PC-3 (cell line): ENCODE results near the gene SLCO2A1. TPM values are rescaled to one million over a fixed set of nuclear protein-coding genes. Genes with fewer than 3 reads are reported as not detected.

ENCODE experiments used
- ATAC-seq: fragments of 200-7000 bp; cut with Tn5 transposase; 2 replicates; pipeline ENCODE4 v1.9.1; 2020; ENCODE audit warnings: mild to moderate bottlenecking, moderate library complexity
- BruUV-seq: library from RNA; stranded (reverse); fragments of 400-500 nt; replicated peaks from 2 replicates; lab custom pipeline; 2021; lab: Mats Ljungman, UMichigan
- CTCF ChIA-PET: fragments of 300-600 bp; sonication (Branson Sonifier 250); formaldehyde crosslinking; loops from one replicate; lab custom pipeline; 2022; ENCODE audit warnings: antibody characterized with exemption; lab: Charles Lee
- POLR2A ChIA-PET: fragments of 300-600 bp; sonication (Branson Sonifier 250); formaldehyde crosslinking; loops from one replicate; lab custom pipeline; 2022; ENCODE audit warnings: antibody characterized with exemption; ENCODE audit not compliant: unreplicated experiment; lab: Charles Lee
- DNase-seq: peaks from one replicate; pipeline ENCODE4 v3.0.0-alpha.2; 2015
- H2AFZ ChIP-seq: fragments of 300-600 bp; sonication (generic); 2 replicates; pipeline ENCODE4 v1.6.0; 2016; ENCODE audit warnings: antibody characterized with exemption, low read length
- H3F3A ChIP-seq: fragments of 300-600 bp; sonication (generic); one replicate; pipeline ENCODE4 v1.6.0; 2017; ENCODE audit warnings: antibody characterized with exemption, low read length, control low read depth, mild to moderate bottlenecking; ENCODE audit not compliant: unreplicated experiment
- H3K27ac ChIP-seq: fragments of 300-600 bp; sonication (generic); 2 replicates; pipeline ENCODE4 v1.5.1; 2016; ENCODE audit warnings: mild to moderate bottlenecking, low read length
- H3K27me3 ChIP-seq: fragments of 300-600 bp; sonication (generic); 2 replicates; pipeline ENCODE4 v1.6.1; 2016; ENCODE audit warnings: low read length, mixed read lengths
- H3K36me3 ChIP-seq: fragments of 300-600 bp; sonication (generic); 2 replicates; pipeline ENCODE4 v1.6.1; 2016; ENCODE audit warnings: low read depth, mixed run types, low read length, mixed read lengths
- H3K4me1 ChIP-seq: fragments of 300-600 bp; sonication (generic); 2 replicates; pipeline ENCODE4 v1.5.1; 2016; ENCODE audit warnings: low read length; ENCODE audit not compliant: insufficient read depth
- H3K4me2 ChIP-seq: fragments of 300-600 bp; sonication (generic); 2 replicates; pipeline ENCODE4 v1.6.0; 2016; ENCODE audit warnings: low read length
- H3K4me3 ChIP-seq: fragments of 300-600 bp; sonication (generic); 2 replicates; pipeline ENCODE4 v1.5.1; 2016; ENCODE audit warnings: mild to moderate bottlenecking, low read length, mixed read lengths
- H3K79me2 ChIP-seq: fragments of 300-600 bp; sonication (generic); 2 replicates; pipeline ENCODE4 v1.6.1; 2017; ENCODE audit warnings: low read length, mixed read lengths
- H3K9ac ChIP-seq: fragments of 300-600 bp; sonication (generic); 2 replicates; pipeline ENCODE4 v1.6.0; 2016; ENCODE audit warnings: mild to moderate bottlenecking, low read length
- H3K9me2 ChIP-seq: fragments of 300-600 bp; sonication (generic); replicated peaks from 2 replicates; pipeline ENCODE4 v1.6.1; 2016; ENCODE audit warnings: mixed run types, low read length, mixed read lengths
- H3K9me3 ChIP-seq: fragments of 300-600 bp; sonication (generic); 2 replicates; pipeline ENCODE4 v1.6.1; 2016; ENCODE audit warnings: low read length, mixed read lengths
- H4K20me1 ChIP-seq: fragments of 300-600 bp; sonication (generic); 2 replicates; pipeline ENCODE4 v1.6.1; 2016; ENCODE audit warnings: low read length, mixed read lengths
- EZH2 ChIP-seq: fragments of 300-600 bp; sonication (generic); IDR thresholded peaks from one replicate; pipeline ENCODE4 v1.6.1; 2017; ENCODE audit warnings: antibody characterized with exemption, mild to moderate bottlenecking, low read length; ENCODE audit not compliant: unreplicated experiment
- EZH2phosphoT487 ChIP-seq: fragments of 300-600 bp; sonication (generic); IDR thresholded peaks from 2 replicates; pipeline ENCODE4 v1.6.1; 2018; ENCODE audit warnings: mild to moderate bottlenecking, antibody characterized with exemption, low read length, borderline replicate concordance
- intact Hi-C: fragments of 100-400 bp; cut with micrococcal nuclease; formaldehyde crosslinking; loops from 2 replicates; pipeline ENCODE4 v1.9.0; 2023
- total RNA-seq: library from RNA; depleted of rRNA; stranded (reverse); fragments of >200 nt; gene quantifications from 2 replicates; pipeline ENCODE4 v1.2.3, GENCODE V29; 2014
- TF ChIP-seq, protein P1 (sequence below): fragments of 300-600 bp; sonication (generic); conservative IDR thresholded peaks from 2 replicates; pipeline ENCODE4 v1.5.1; 2017; ENCODE audit warnings: antibody characterized with exemption, low read depth, mild to moderate bottlenecking, low read length

Gene SLCO2A1
- total RNA-seq, 1 experiment from 2014 or later: not detected

DNA sequence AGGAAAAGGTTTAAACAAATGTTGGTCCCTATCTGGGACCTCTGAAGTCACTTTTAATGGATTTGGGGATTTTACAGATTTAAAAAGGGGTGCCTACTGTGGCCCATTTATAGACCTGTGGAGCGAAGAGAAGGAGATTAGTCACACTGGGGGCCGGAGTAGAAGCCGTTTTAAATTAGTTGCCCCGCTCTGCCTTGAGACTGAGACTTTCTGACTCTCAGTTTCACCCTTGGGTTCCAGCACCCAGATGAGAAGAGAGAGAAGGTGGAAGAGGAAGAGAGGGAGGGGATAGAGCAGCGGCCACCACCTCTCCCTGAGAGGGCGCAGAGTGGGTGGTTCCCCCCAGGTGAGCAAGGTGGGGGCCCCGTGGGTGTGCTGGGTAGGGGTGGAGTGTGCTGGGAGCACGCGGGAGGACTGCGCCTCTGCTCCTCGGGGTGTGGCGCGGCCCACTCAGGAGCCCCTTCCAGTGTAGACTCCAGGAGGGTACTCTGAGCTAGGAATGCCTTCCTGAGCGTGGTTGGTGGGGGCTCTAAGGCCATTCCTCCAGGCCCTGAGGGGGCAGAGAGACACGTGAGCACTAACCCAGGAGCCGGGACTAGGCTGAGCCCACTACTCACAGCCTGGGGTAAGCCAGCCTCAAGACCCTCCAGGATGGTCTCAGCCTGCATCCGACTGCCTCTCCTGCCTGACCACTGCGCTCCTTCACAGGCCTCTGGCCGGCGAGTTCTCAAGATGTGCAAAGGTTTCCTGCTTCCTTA, 101.4 kb downstream of the SLCO2A1 start:
- BruUV-seq: no TSS peak
- Histone ChIP-seq H3K4me1 (no peaks in the 10 kb centered on the region), H4K20me1 (no peaks in the 10 kb centered on the region), H3K36me3 (no peaks in the 10 kb centered on the region), H2AFZ (0 out of 2 replicates have a peak overlapping the region, but pooled peaks have one; percentile 71), H3K9ac (no peak overlapping the region), H3K27me3 (no peaks in the 10 kb centered on the region), H3K27ac (no peak overlapping the region), H3K9me3 (no peaks in the 10 kb centered on the region), H3K9me2 (no peaks in the 10 kb centered on the region), H3K4me3 (peak overlapping the region; percentile 63; the same call in 1 of the 2 replicates), H3K4me2 (peak overlapping the region; percentile 84), H3F3A (no peaks in the 10 kb centered on the region), H3K79me2 (no peaks in the 10 kb centered on the region)
- POLR2A ChIA-PET: no interaction called here
- CTCF ChIA-PET: interaction anchor here (0.5 kb wide), 1 partner anchor 114 kb away, joined by 6 read pairs; no protein-coding TSS in a partner anchor
- no peak for DNase-seq
- ATAC-seq: no peak
- intact Hi-C loops: loop anchor here (5.0 kb wide), 1 partner anchor 266 kb away; the partner anchor contains the start of gene TOPBP1
- TF ChIP-seq EZH2phosphoT487: no peak

DNA sequence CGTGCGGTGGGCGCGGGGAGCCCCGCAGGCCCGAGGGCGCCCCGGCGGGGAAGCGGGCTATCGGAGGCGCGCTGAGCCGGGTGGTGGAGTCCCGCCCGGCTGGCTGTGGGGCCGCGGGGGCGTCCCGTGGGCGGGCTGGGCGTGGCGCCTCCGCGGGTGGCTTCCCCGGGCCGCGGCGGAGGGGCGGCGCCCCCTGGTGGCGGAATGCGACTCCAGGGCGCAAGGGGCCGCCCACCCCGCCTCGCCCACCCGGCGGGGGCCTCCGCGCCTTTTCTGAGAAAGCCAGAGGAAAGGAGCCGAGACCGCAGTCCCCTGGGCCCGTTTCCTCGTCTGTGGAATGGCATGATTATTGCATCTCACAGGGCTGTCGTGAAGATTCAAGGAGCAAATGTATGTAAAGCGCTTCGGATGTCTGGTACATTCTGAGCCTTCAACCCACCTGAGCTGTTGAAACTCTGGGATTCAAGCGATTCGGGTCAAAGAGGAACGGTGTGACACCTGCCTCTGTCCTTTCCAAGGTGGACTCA, 102.1 kb downstream of the SLCO2A1 start:
- TF ChIP-seq EZH2phosphoT487: no peak
- TF ChIP-seq, protein P1, sequence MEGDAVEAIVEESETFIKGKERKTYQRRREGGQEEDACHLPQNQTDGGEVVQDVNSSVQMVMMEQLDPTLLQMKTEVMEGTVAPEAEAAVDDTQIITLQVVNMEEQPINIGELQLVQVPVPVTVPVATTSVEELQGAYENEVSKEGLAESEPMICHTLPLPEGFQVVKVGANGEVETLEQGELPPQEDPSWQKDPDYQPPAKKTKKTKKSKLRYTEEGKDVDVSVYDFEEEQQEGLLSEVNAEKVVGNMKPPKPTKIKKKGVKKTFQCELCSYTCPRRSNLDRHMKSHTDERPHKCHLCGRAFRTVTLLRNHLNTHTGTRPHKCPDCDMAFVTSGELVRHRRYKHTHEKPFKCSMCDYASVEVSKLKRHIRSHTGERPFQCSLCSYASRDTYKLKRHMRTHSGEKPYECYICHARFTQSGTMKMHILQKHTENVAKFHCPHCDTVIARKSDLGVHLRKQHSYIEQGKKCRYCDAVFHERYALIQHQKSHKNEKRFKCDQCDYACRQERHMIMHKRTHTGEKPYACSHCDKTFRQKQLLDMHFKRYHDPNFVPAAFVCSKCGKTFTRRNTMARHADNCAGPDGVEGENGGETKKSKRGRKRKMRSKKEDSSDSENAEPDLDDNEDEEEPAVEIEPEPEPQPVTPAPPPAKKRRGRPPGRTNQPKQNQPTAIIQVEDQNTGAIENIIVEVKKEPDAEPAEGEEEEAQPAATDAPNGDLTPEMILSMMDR: peak; percentile 57; the same call in 1 of the 2 replicates
- Histone ChIP-seq H2AFZ (peak overlapping the region; percentile 85), H3K4me3 (peak overlapping the region; percentile 63), H3F3A (no peaks in the 10 kb centered on the region), H3K9ac (0 out of 2 replicates have a peak overlapping the region, but pooled peaks have one; percentile 31), H3K9me2 (no peaks in the 10 kb centered on the region), H3K27me3 (no peaks in the 10 kb centered on the region), H3K9me3 (no peaks in the 10 kb centered on the region), H3K4me2 (peak overlapping the region; percentile 84), H3K27ac (no peak overlapping the region), H3K79me2 (no peaks in the 10 kb centered on the region), H3K4me1 (no peaks in the 10 kb centered on the region), H3K36me3 (no peaks in the 10 kb centered on the region), H4K20me1 (no peaks in the 10 kb centered on the region)
- intact Hi-C loops: loop anchor here (1.0 to 5.0 kb wide), 3 partner anchors 108 to 483 kb away; partner anchors contain the start of gene TOPBP1
- no TSS peak for BruUV-seq
- POLR2A ChIA-PET: no interaction called here
- CTCF ChIA-PET: no interaction called here
- ATAC-seq (peak; percentile 69), DNase-seq (peak; percentile 19)

DNA sequence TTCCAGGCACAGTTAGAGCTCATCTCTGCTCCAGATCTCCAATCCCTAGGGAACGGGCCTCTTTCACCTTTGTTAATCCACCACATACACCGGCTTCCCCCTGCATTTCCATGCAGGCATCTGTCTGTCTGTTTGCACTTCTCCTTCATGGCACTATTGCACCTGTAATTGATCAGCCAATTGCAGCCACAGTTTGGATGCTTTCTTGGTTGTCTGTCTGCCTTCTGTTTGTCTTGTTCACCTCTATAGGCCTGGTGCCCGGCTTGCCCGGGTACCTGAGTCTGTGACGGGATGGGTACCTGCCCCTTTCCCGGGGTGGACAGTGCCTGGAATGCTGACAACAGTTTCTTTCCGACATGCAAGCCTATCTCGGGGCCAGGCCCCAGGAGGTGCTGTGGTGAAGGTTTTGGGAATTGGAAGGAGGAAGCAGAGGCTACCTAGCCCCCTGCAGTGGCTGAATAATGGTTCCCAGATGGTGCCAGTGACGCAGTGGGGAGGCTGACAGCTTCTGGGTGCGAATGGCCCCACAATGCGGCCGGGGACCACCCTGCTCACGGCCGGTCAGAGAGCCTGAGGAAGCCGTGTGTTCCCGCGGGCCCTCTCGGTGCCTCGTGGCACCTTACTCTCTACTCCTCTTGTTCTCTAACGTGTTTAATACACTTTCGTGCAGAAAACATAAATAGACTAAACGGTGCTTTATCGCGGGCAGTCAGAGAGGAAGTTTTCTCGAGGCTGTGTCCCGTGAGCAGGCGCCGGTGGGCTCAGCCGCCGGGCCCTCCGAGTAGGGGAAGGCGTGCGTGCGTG, 102.8 kb downstream of the SLCO2A1 start:
- H4K20me1 ChIP-seq: no peaks in the 10 kb centered on the region
- H3K4me2 ChIP-seq: peak overlapping the region; percentile 84
- intact Hi-C loops: loop anchor here (1.0 to 5.0 kb wide), 3 partner anchors 108 to 483 kb away; partner anchors contain the start of gene TOPBP1
- no TSS peak for BruUV-seq
- H3F3A ChIP-seq: no peaks in the 10 kb centered on the region
- no peaks in the 10 kb centered on the region for H3K9me2 ChIP-seq
- no peaks in the 10 kb centered on the region for H3K79me2 ChIP-seq
- peak overlapping the region; percentile 85 for H2AFZ ChIP-seq
- ATAC-seq: peak; percentile 23
- no peak for DNase-seq
- no peaks in the 10 kb centered on the region for H3K4me1 ChIP-seq
- TF ChIP-seq, protein P1: no peak
- no peak for TF ChIP-seq EZH2phosphoT487
- no peak for TF ChIP-seq EZH2
- H3K27me3 ChIP-seq: no peaks in the 10 kb centered on the region
- H3K4me3 ChIP-seq: peak overlapping the region; percentile 63
- ChIA-PET POLR2A (interaction anchor here (0.6 kb wide), 1 partner anchor 317 kb away, joined by 3 read pairs; no protein-coding TSS in a partner anchor), CTCF (no interaction called here)
- H3K27ac ChIP-seq: no peak overlapping the region
- H3K9ac ChIP-seq: 0 out of 2 replicates have a peak overlapping the region, but pooled peaks have one; percentile 31
- H3K9me3 ChIP-seq: no peaks in the 10 kb centered on the region
- H3K36me3 ChIP-seq: no peaks in the 10 kb centered on the region
